ENCODE measurements around the gene TAGAP. TPM values are rescaled to one million over a fixed set of nuclear protein-coding genes. Genes with fewer than 3 reads are reported as not detected.
A peak's percentile ranks its signal among the peaks of the same experiment; 100 is the strongest.
"Not testable (repeated sequence)": the region's sequence is repeated elsewhere in the genome, so short reads cannot be mapped to it uniquely, and the experiment has no call there.

Gene TAGAP
- total RNA-seq, 2 experiments from 2014 or later, result 22.7 to 30.7 TPM

DNA sequence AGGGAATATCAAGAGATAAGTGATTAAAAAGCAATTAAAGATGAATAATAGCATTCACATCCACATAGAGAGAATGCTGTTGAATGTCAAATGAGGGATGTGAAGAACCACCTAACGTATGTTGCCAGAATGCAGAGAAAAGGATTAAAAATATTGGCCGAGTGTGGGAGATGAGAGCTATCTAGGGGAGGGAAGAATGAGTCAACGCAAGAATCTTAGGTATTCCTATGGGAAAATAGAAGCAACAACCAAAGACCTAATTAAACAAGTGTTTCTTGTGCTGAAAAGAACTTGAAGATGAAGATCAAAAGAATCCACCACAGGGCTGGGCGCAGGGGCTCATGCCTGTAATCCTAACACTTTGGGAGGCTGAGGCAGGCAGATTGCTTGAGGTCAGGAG lies 32.6 kb downstream of the TAGAP start:
- H3K4me3 ChIP-seq (ENCODE audit: low read depth, low read length, poor library complexity, severe bottlenecking), result no peak overlapping the region
- no peaks in the 10 kb centered on the region for H3K79me2 ChIP-seq (ENCODE audit: insufficient read depth, low read depth, low read length)
- intact Hi-C loops (cut with micrococcal nuclease; ENCODE audit: unreplicated experiment), result no loop called here
- H2AFZ ChIP-seq (ENCODE audit: low read length), result no peak overlapping the region
- H3K4me1 ChIP-seq (ENCODE audit: insufficient read depth, low read length, poor library complexity, severe bottlenecking), result peaks cover 52% of the 10 kb centered on the region
- peaks cover 8% of the 10 kb centered on the region for H3K9me3 ChIP-seq (ENCODE audit: low read length)
- peaks cover 9% of the 10 kb centered on the region for H3K36me3 ChIP-seq (ENCODE audit: insufficient read depth, low read length)
- no peaks in the 10 kb centered on the region for H4K20me1 ChIP-seq (ENCODE audit: insufficient read depth, low read length)
- BruUV-seq (replicated peaks), result no TSS peak
- POLR2A ChIA-PET, result interaction anchor here (0.6 to 1.9 kb wide), 4 partner anchors 93 to 311 kb away, joined by 3 to 5 read pairs (median 4); no protein-coding TSS in a partner anchor
- no peak overlapping the region for H3K4me2 ChIP-seq (ENCODE audit: low read length)
- no peak for TF ChIP-seq EZH2phosphoT487 (IDR thresholded peaks at IDR 0.05; ENCODE audit: borderline replicate concordance, low read depth, low read length)
- no peak for TF ChIP-seq CTCF (conservative IDR thresholded peaks at IDR 0.05; ENCODE audit: low read length)
- no peak for DNase-seq (ENCODE audit: low spot score)
- no peak overlapping the region for H3K27ac ChIP-seq (ENCODE audit: low read depth, low read length, poor library complexity, severe bottlenecking)
- CTCF ChIA-PET (ENCODE audit: unreplicated experiment), result interaction anchor here (1.0 kb wide), 1 partner anchor 91 kb away, joined by 5 read pairs; no protein-coding TSS in a partner anchor
- no peaks in the 10 kb centered on the region for H3K9me2 ChIP-seq (ENCODE audit: insufficient read depth, low read length)

DNA sequence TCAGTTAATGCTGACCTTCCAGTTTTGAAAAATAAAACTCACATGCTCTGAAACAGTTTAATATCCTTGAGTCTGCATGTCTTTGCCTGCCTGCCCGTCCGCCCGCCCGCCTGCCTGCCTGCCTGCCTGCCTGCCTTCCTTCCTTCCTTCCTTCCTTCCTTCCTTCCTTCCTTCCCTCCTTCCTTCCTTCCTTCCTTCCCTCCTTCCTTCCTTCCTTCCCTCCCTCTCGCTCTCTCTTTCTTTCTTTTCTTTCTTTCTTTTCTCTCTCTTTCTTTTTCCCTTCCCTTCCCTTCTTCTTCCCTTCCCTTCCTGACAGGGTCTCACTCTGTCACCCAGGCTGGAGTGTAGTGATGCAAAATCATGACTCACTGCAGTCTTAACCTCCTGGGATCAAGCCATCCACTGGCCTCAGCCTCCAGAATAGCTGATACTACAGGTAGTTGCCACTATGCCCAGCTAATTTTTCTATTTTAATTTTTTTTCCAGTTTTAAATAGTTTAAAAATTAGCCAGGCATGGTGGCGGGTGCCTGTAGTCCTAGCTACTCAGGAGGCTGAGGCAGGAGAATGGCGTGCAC lies 34.7 kb downstream of the TAGAP start:
- BruUV-seq (replicated peaks); H3K27ac ChIP-seq (ENCODE audit: low read depth, low read length, poor library complexity, severe bottlenecking); intact Hi-C loops (cut with micrococcal nuclease; ENCODE audit: unreplicated experiment); H2AFZ ChIP-seq (ENCODE audit: low read length); H3K4me2 ChIP-seq (ENCODE audit: low read length); H3K9me2 ChIP-seq (ENCODE audit: insufficient read depth, low read length); H3K4me3 ChIP-seq (ENCODE audit: low read depth, low read length, poor library complexity, severe bottlenecking); H3K9me3 ChIP-seq (ENCODE audit: low read length); DNase-seq (ENCODE audit: low spot score); H3K36me3 ChIP-seq (ENCODE audit: insufficient read depth, low read length); H4K20me1 ChIP-seq (ENCODE audit: insufficient read depth, low read length); H3K79me2 ChIP-seq (ENCODE audit: insufficient read depth, low read depth, low read length): not testable (repeated sequence)
- POLR2A ChIA-PET, result interaction anchor here (0.7 to 8.0 kb wide), 9 partner anchors 8 to 126 kb away, joined by 3 to 56 read pairs (median 4); partner anchors contain the start of gene RSPH3
- CTCF ChIA-PET (ENCODE audit: unreplicated experiment), result interaction anchor here (0.6 kb wide), 1 partner anchor 31 kb away, joined by 3 read pairs; no protein-coding TSS in a partner anchor
- H3K4me1 ChIP-seq (ENCODE audit: insufficient read depth, low read length, poor library complexity, severe bottlenecking), result peaks cover 50% of the 10 kb centered on the region

DNA sequence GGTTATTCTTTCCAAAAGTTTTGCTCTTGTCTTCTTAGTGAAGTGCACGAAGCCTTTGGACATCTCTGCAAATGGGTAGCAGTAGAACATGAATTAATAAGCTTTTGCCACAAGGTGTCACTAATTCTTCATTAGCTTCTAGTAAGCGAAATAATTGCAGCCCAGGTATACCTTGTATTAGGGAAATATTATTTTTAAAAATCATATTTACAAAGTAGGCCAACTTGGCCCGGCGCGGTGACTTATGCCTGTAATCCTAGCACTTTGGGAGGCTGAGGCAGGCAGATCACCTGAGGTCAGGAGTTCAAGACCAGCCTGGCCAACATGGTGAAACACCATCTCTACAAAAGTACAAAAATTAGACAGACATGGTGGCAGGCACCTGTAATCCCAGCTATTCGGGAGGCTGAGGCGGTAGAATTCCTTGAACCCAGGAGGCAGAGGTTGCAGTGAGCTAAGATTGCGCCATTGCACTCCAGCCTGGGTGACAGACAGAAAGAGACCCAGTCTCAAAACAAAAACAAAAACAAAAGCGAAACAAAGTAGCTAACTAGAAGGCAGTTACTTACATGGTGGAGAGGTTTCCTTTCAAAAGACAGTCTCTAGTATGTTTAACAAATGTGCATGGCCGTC lies 36.0 kb downstream of the TAGAP start:
- intact Hi-C loops (cut with micrococcal nuclease; ENCODE audit: unreplicated experiment), result loop anchor here (1.0 kb wide), 4 partner anchors 31 to 143 kb away; no protein-coding TSS in a partner anchor
- Histone ChIP-seq H3K9me3 (ENCODE audit: low read length) (no peaks in the 10 kb centered on the region), H3K4me1 (ENCODE audit: insufficient read depth, low read length, poor library complexity, severe bottlenecking) (peaks cover 48% of the 10 kb centered on the region), H3K4me3 (ENCODE audit: low read depth, low read length, poor library complexity, severe bottlenecking) (peak overlapping the region; percentile 14), H3K79me2 (ENCODE audit: insufficient read depth, low read depth, low read length) (no peaks in the 10 kb centered on the region), H4K20me1 (ENCODE audit: insufficient read depth, low read length) (no peaks in the 10 kb centered on the region), H3K4me2 (ENCODE audit: low read length) (peak overlapping the region; percentile 54), H3K36me3 (ENCODE audit: insufficient read depth, low read length) (no peaks in the 10 kb centered on the region), H3K27ac (ENCODE audit: low read depth, low read length, poor library complexity, severe bottlenecking) (peak overlapping the region; percentile 19), H3K9me2 (ENCODE audit: insufficient read depth, low read length) (no peaks in the 10 kb centered on the region), H2AFZ (ENCODE audit: low read length) (peak overlapping the region; percentile 35; the same call in 1 of the 2 replicates)
- peak; percentile 89 for TF ChIP-seq CTCF (conservative IDR thresholded peaks at IDR 0.05; ENCODE audit: low read length)
- TF ChIP-seq EZH2phosphoT487 (IDR thresholded peaks at IDR 0.05; ENCODE audit: borderline replicate concordance, low read depth, low read length), result no peak
- no TSS peak for BruUV-seq (replicated peaks)
- ChIA-PET POLR2A (interaction anchor here (0.7 to 8.0 kb wide), 15 partner anchors 9 to 336 kb away, joined by 3 to 56 read pairs (median 4); partner anchors contain the start of gene TAGAP), CTCF (ENCODE audit: unreplicated experiment) (interaction anchor here (0.9 to 2.9 kb wide), 6 partner anchors 8 to 127 kb away, joined by 3 to 35 read pairs (median 3); partner anchors contain the start of gene RSPH3)
- peak; percentile 85 for DNase-seq (ENCODE audit: low spot score)
